NT2/D1 (cell line): ENCODE results near the gene ROBO2.

Experiments
- DNase-seq: peaks from one replicate; pipeline ENCODE4 v3.0.0-alpha.2; 2011; ENCODE audit warnings: low read depth, low spot score
- H3K27me3 ChIP-seq: 2 replicates; pipeline ENCODE4 v1.6.0; 2011; ENCODE audit warnings: mild to moderate bottlenecking; ENCODE audit not compliant: insufficient read length, insufficient read depth
- H3K36me3 ChIP-seq: 2 replicates; pipeline ENCODE4 v1.6.1; 2011; ENCODE audit warnings: mild to moderate bottlenecking, low read length, mixed read lengths; ENCODE audit not compliant: insufficient read depth, insufficient read length
- H3K4me1 ChIP-seq: 2 replicates; pipeline ENCODE4 v1.5.1; 2011; ENCODE audit not compliant: insufficient read depth, insufficient read length
- H3K4me3 ChIP-seq: 2 replicates; pipeline ENCODE4 v1.5.1; 2011; ENCODE audit warnings: low read depth; ENCODE audit not compliant: insufficient read length
- H3K9ac ChIP-seq: 2 replicates; pipeline ENCODE4 v1.6.0; 2011; ENCODE audit warnings: low read depth; ENCODE audit not compliant: insufficient read length
- H3K9me3 ChIP-seq: 2 replicates; pipeline ENCODE4 v1.5.1; 2011; ENCODE audit warnings: mild to moderate bottlenecking, low read length; ENCODE audit not compliant: insufficient read depth
- SUZ12 ChIP-seq: IDR thresholded peaks from 2 replicates; pipeline ENCODE4 v1.6.1; 2011; ENCODE audit not compliant: insufficient read length, insufficient read depth; ENCODE audit errors: extremely low read depth
- YY1 ChIP-seq: IDR thresholded peaks from 2 replicates; pipeline ENCODE4 v1.6.1; 2011; ENCODE audit not compliant: insufficient read length, insufficient read depth
- ZNF274 ChIP-seq: IDR thresholded peaks from 2 replicates; pipeline ENCODE4 v1.6.1; 2011; ENCODE audit warnings: mild to moderate bottlenecking, low read depth, low read length

The ROBO2 gene

GRCh38 chr3:77052051-77052501, 12.2 kb downstream of the ROBO2 start:
- Histone ChIP-seq H3K9ac (no peak overlapping the region), H3K4me1 (no peaks in the 10 kb centered on the region), H3K27me3 (no peaks in the 10 kb centered on the region), H3K9me3 (no peaks in the 10 kb centered on the region), H3K4me3 (no peak overlapping the region), H3K36me3 (no peaks in the 10 kb centered on the region)
- TF ChIP-seq YY1 (no peak), ZNF274 (no peak), SUZ12 (no peak)
- DNase-seq: no peak

GRCh38 chr3:77052733-77053670, 13.1 kb downstream of the ROBO2 start:
- no peaks in the 10 kb centered on the region for H3K36me3 ChIP-seq

GRCh38 chr3:77053795-77054194, 13.9 kb downstream of the ROBO2 start:
- no peaks in the 10 kb centered on the region for H3K4me1 ChIP-seq
- H3K9me3 ChIP-seq: no peaks in the 10 kb centered on the region
- no peak overlapping the region for H3K9ac ChIP-seq
- H3K36me3 ChIP-seq: no peaks in the 10 kb centered on the region
- H3K4me3 ChIP-seq: no peak overlapping the region
- no peaks in the 10 kb centered on the region for H3K27me3 ChIP-seq
- no peak for TF ChIP-seq YY1
- TF ChIP-seq SUZ12: no peak
- TF ChIP-seq ZNF274: no peak
- DNase-seq: no peak

More at GRCh38 chr3:77052733-77053670, 13.1 kb downstream of the ROBO2 start:
- TF ChIP-seq YY1 (no peak), SUZ12 (no peak), ZNF274 (no peak)
- no peak for DNase-seq
- no peaks in the 10 kb centered on the region for H3K9me3 ChIP-seq
- H3K4me3 ChIP-seq: no peak overlapping the region
- H3K4me1 ChIP-seq: no peaks in the 10 kb centered on the region
- H3K27me3 ChIP-seq: no peaks in the 10 kb centered on the region
- H3K9ac ChIP-seq: no peak overlapping the region

DNA sequence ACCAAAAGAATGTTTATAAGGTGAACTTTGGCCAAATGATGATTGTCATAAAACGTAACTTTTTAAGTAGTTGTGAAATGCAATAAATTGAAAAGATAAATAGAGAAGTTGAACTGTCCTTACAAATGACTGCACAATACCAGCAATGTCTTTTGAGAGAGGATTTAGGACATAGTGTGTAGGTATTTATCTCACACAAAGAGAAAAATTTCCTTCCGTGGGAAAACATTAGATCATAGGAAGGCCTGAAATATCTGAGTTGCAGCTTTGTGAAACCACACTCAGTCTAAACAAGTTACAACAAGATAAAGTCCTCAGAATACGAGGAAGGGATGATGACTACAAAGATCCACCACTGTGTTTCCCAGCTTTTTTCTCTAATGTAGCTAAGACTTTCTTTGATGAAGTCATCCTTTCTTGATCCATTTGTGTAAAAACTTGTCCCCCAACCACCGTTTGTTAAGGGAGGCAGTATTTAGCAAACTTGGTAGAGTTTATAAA, 16.0 kb downstream of the ROBO2 start:
- Histone ChIP-seq H3K4me3 (no peak overlapping the region), H3K4me1 (no peaks in the 10 kb centered on the region), H3K36me3 (no peaks in the 10 kb centered on the region), H3K27me3 (no peaks in the 10 kb centered on the region), H3K9ac (no peak overlapping the region), H3K9me3 (no peaks in the 10 kb centered on the region)
- TF ChIP-seq ZNF274 (no peak), SUZ12 (no peak), YY1 (no peak)
- no peak for DNase-seq

DNA sequence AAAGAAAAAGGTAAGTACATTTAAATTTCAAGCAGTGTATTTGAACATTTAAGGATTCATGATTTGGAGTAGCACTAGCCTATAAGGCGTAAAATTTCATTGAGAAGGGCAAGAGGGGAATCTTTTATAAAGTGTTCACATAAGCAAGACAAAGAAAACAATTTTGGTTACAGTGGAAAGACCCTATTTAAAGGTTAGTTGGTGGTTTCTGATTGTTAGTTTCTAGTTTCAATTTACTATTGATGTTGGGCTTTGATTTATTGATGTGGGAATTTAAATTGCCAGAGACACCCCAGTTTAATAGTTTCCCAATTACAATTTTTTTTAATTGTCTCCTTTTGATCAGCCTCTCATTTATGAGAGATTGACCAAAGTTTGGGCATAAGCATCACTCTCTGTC, 19.5 kb downstream of the ROBO2 start:
- Histone ChIP-seq H3K36me3 (no peaks in the 10 kb centered on the region), H3K27me3 (no peaks in the 10 kb centered on the region), H3K4me1 (no peaks in the 10 kb centered on the region), H3K4me3 (no peak overlapping the region), H3K9me3 (0 out of 2 replicates have a peak, but pooled peaks cover 5% of the 10 kb centered on the region), H3K9ac (no peak overlapping the region)
- no peak for DNase-seq
- TF ChIP-seq ZNF274: no peak
- TF ChIP-seq YY1: no peak
- TF ChIP-seq SUZ12: no peak

DNA sequence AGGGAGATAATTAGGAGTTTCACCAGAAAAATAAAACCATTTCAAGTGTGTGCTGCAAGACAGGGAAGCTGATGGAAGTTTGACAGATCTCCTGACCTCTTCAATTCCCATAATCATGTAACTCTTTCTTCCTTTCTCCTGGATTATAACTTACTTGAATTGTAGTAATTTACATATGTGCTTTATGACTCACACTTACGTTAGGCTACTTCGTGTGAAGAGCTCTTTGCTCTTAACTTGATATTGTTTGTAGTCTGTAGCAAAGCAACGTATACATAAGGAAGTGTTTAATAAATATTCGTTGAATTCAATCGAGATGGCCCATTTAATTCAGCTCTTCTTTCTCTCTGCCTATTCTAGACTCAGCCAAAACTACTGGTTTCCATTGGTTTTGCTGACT, 23.5 kb downstream of the ROBO2 start:
- Histone ChIP-seq H3K9me3 (0 out of 2 replicates have a peak, but pooled peaks cover 5% of the 10 kb centered on the region), H3K4me3 (no peak overlapping the region), H3K9ac (no peak overlapping the region), H3K4me1 (no peaks in the 10 kb centered on the region), H3K36me3 (no peaks in the 10 kb centered on the region), H3K27me3 (no peaks in the 10 kb centered on the region)
- no peak for DNase-seq
- TF ChIP-seq YY1 (no peak), SUZ12 (no peak), ZNF274 (no peak)

GRCh38 chr3:77065750-77066149, 25.9 kb downstream of the ROBO2 start:
- Histone ChIP-seq H3K4me1 (no peaks in the 10 kb centered on the region), H3K9ac (no peak overlapping the region), H3K27me3 (no peaks in the 10 kb centered on the region), H3K4me3 (no peak overlapping the region), H3K36me3 (no peaks in the 10 kb centered on the region), H3K9me3 (0 out of 2 replicates have a peak, but pooled peaks cover 5% of the 10 kb centered on the region)
- no peak for DNase-seq
- TF ChIP-seq SUZ12: no peak
- TF ChIP-seq YY1: no peak
